Measurements from ENCODE around the gene NKX2-1. TPM values are rescaled to one million over a fixed set of nuclear protein-coding genes. Genes with fewer than 3 reads are reported as not detected.

NKX2-1 gene
- total RNA-seq, 1 donor from 2014 or later, result not detected

DNA sequence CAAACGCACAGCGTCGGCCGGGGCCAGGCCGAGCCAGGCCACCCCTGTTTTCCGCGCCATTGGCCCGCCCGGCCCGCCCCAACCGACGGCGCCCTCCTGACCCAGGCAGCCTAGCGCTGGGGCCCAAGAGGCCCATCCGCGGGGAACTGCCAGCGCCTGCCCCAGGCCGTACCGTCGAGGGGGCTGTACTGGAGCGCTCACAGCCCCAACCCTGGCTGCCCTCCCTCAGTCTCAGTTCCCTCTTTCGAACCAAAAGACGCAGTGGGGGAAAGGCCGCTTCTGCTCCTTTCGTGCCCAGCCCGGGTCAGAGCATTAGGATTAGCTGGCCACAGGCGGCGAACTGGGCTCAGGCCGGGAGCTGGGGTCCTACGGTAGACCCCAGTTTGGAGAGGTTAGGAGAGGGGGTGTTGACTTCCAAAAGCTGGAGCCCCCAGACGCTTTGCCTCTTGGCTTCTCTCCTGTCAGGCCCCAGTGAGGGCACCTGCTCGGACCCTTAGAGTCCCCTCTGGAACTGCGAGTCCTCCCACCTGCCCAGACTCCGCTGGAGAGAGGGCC is 1.9 kb downstream of the NKX2-1 start:
- DNase-seq (ENCODE audit: extremely low read depth, low read depth, low spot score), result no peak

DNA sequence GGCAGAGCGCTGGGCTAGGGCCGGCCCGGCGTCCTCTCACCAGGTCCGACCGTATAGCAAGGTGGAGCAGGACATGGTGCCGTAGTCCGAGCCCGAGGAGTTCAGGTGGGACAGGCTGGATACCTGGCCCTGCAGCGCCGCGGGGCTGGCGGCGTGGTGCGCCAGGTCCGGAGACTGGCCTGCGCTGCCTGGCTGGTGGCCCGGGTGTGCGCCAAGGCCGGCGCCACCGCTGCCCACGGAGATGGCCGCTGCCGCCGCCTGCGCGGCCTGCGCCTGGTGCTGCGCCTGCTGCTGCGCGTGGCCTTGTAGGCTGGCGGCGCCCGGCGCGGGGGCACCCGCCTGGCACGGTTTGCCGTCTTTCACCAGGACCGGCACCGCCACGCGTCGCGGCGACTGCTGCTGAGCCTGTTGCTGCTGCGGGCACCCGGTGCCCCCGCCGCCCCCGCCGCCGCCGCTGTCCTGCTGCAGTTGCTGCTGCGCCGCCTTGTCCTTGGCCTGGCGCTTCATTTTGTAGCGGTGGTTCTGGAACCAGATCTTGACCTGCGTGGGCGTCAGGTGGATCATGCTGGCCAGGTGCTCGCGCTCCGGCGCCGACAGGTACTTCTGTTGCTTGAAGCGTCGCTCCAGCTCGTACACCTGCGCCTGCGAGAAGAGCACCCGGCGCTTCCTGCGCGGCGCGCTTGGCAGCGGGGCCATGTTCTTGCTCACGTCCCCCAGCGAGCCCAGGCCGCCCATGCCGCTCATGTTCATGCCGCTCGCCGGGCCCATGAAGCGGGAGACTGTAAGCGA is 2.6 kb downstream of the NKX2-1 start:
- DNase-seq (ENCODE audit: extremely low read depth, low read depth, low spot score), result no peak

DNA sequence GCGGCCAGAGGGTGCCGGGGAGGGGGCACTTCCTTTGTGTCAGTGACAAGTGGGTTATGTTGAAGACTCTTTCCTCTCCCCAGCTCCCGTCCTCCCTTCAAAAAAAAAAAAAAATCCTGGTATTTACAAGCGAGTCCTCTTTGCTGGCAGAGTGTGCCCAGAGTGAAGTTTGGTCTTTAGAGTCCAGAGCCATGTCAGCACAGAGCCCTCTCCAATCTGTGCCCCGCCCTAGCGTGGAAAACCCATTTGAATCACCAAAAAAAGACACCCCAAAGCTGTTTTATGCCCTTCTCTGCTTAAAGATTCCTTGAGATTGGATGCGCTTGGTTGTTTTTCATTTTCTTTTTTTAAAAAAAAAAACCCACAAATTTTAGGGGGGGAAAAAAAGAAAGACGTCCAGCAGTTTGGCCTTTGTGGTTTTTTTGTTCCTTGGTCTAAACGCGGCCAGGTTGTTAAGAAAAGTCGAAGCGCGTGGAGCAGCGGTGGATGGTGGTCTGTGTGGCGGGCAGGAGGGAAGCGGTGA is 3.3 kb downstream of the NKX2-1 start:
- DNase-seq (ENCODE audit: extremely low read depth, low read depth, low spot score), result no peak

DNA sequence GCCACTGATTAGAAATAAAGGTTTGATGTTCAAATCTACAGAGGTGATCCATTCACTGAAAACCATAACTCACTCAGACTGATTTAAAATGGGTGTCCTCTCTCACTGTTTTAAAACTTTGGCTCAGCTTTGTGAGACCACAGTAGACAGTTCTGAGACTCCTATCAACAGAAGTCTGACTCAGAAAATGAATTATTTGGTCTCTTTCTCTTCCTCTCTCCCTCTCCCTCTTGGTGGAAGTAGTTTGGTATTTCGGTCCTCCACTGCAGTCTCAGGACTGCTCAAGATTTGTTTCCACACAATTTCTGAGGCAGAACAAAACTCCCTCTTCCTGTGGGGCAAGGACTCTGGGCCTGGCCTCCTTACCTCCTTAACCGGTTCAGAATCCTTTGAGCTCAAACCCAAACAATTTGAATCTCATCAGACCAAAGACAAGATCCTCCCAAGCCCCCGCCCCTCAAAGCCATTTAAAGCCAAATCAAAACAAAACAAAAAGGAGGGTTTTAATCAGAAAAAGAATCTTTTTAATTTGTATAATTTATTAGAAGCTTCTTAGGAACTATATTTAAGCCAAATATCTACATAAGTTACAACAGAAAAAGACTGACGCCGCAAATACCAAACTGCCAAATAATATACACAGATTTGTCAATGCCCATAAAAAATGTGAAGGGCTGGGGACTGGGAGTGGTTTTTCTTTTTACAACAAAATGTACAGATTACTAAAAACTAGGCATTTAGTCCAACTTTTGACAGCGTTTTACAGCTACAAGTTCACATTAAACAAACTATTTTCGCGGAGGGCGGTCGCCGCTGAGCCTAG is 3.9 kb downstream of the NKX2-1 start:
- DNase-seq (ENCODE audit: extremely low read depth, low read depth, low spot score), result no peak

DNA sequence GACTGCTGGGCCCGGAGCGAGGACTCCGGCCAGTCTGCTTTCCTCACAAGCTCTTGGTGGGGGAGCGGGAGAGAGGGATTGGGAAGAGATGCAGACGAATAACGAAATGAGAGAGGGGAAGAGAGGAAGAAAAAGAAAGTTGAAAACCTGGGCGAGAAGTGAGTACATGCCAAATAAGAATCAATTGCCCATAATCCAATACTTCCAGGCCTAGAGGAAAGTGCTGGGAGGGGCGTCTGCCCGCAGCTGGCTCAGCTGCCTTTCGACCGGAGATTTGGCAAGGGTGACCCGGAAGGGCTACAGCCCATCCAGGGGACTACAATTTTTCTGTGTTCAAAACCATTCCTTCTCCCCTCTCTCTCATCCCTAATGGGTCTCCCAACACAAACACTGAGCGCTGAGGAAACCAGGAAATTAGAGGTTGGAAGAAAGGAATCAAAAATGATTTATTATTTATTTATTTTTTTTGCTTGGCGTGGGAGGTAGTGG is 4.9 kb downstream of the NKX2-1 start:
- DNase-seq (ENCODE audit: extremely low read depth, low read depth, low spot score), result no peak

DNA sequence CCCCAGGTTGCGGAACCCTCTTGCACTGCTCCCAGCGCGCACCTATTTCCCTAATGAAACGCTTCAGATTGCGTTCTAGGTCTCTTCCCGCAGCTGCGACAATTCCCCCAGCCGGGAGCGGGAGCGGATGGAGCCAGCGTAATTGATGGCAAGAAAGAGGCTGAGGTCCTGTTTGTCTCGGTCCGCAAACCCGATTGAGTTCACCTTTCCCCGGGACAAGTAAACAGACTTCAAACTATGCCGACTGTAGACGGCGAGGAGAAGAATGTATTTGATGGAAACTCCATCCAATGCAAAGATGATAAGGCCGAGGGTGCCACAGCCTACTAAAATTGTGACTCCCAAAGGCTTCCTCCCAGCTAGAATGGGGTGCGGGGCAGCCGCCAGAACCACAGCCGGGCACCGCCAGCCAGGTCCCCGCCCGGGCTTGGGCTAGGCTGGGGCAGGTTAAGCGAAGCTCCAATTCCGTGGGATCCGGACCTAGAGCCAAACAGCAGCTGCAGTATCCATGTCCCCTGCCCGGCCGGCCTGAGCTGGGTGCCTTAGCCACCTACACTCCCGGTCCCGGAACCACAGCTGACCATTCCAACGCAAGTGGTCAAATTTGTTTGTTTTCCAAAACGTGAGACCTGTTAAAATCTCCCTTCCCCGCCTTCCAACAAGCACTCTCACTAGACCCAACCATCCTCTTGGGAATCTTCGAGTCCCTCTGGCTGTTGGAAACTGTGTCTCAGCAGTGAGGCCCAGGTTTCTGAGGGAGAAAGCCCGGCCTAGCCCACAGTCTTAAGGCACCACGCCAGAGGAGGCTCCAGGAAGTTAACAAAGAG is 5.5 kb downstream of the NKX2-1 start:
- DNase-seq (ENCODE audit: extremely low read depth, low read depth, low spot score), result no peak

DNA sequence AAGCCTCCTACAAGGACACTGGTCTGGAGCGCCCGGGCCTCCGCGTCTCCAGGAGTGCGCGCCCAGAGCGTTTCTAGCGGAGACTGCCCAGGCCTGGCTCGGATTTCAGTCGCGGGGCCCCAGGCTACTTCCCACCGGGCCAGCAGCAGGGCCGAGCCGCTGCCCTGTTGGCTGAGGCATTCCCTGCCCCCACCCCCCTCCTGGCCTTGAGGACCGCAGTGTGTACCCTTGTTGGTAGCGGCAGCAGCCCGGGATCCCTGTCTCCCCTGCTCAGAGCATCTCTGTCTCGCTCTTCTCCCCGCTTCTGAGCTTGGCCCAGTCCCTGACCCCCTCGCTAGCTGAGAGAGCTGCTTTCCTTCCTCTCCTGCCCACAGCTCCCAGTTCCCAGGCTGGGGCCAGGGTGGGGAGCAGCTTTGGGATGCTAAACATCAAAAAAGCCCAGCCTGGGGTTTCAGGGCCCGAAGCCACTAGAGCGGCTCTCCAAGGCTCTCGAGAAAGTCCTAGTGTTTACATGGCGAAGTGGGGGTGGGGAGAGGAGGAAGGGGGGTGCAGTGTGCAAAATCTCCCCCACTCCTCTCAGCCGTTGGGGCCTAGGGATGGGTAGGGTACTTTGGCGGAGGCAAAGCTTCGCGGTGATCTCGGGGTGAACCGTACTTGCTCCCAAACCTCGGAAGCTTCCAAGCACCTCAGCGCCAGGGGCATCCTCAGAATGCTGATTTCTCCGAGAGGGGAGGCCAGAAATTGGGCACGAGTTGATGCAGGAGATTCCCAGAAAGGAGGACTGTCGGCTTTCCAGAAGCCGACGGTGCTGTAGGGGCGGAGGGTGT is 6.4 kb downstream of the NKX2-1 start:
- DNase-seq (ENCODE audit: extremely low read depth, low read depth, low spot score), result no peak

DNA sequence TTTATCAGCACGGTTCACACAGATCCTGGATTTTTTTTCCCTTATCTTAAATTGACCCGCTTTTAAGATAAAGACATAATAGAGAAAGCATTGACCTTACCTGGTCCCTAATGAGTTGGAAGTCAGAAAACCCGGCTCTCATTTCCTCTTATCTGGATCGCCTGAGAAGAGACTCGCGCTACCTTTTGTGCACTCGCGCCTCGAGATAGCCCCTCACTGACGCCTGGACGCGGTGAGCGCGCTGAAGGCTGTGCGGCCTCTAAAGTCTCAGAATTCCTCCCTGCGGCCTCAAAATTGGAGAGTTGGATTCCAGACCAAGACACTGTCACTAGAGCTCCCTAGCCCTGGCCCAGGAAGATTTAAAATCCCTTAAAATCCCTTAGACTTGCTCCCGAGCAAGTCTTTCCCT is 7.0 kb downstream of the NKX2-1 start:
- DNase-seq (ENCODE audit: extremely low read depth, low read depth, low spot score), result no peak

DNA sequence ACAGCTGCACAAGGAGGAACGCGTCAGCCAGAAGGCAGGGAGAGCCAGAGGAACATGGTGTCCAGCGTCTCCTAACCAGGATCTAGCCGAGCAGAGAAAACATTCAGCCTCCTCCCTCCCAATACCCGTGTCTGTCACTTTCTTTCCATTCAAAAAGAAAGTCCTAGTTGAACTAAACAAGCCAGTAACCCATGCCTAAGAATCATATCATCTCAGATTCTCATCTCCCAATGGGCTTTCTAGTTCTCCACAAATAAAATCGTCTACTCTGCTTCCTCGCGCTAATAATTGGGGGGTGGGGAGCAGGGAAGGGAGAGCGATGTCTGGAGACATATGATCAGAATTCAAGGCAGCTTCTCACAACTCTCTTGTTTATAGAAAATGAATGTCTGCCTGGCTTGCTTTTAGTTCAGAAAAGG is 7.4 kb downstream of the NKX2-1 start:
- no peak for DNase-seq (ENCODE audit: extremely low read depth, low read depth, low spot score)

DNA sequence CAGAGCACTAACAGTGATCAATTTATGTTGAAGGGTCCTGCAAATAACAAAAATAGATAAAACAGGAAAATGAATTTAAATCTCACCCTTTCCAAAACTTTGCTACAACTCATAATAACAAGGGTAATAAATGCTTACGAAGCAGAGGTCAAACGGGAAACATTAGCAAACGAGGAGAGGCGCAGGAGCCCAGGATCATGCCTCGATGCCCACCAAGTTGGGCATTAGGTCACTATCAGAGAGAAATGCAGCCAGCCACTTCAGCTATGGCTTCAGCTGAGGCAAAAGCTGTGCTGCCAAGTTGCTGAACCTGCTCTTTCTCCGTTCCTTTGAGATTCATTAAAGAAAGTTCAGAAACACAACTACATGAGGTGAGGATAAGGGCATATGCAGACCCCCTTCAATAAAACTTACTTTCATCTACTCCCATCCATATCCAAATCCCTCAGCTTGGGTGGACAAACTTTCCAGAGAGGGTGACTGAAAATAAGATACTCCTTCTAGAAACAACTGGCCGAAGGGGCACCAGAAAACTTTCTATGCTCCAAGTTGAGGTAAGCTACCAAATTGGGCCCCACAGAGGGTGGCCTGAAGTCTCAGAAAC is 7.9 kb downstream of the NKX2-1 start:
- DNase-seq (ENCODE audit: extremely low read depth, low read depth, low spot score), result no peak

DNA sequence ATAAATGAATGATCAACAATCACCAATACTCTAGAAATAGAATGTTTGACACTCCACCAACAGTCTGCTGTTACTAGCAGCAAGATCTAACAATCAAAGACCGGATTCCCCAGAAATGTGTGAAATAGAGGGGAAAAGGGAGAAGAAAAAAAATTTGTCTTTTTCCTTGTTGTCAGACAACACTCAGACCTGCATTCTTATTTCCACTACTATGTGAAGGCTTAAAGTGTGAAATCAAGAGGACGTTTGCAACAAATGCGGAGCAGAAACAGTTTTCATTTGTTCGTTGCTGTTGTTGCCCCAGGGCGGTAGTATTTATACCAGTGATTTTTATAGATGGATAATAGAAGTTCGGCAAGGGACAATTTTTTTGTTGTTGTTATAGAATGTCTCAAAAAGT is 9.2 kb downstream of the NKX2-1 start:
- no peak for DNase-seq (ENCODE audit: extremely low read depth, low read depth, low spot score)

DNA sequence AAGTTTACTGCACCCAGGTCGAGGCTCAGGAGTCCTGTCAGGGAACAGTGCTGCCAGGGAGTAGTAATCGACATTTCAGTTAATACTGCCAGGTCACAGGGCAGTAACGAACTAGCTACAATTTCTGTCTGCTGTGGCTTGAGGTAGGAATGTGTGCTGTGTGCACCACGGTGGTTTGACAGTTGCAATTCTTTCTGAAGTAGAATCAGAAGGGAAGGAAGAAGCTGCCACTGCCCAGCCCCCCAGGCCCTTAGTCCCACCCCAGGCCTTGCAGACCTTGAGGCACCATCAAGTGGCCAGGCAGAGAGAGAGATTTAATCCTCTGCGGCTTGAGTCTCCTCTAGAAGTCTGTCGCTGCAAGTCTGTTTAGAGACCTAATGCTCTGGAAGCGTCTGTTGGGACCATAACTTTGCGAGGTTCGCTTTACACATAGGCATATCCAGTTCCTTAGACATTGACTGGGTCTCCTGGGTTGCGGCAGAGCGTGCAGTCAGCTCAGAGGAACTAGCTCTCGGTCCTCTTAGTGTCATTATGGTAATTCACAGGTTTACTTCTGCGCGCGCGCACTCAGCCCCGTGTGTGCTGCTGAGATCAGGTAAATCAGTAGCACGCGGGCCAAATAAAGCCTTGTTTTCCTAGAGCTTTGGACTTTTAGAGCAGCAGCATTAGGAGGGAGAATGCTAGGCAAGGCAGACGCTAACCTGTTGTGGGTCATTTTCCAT is 9.8 kb downstream of the NKX2-1 start:
- no peak for DNase-seq (ENCODE audit: extremely low read depth, low read depth, low spot score)

DNA sequence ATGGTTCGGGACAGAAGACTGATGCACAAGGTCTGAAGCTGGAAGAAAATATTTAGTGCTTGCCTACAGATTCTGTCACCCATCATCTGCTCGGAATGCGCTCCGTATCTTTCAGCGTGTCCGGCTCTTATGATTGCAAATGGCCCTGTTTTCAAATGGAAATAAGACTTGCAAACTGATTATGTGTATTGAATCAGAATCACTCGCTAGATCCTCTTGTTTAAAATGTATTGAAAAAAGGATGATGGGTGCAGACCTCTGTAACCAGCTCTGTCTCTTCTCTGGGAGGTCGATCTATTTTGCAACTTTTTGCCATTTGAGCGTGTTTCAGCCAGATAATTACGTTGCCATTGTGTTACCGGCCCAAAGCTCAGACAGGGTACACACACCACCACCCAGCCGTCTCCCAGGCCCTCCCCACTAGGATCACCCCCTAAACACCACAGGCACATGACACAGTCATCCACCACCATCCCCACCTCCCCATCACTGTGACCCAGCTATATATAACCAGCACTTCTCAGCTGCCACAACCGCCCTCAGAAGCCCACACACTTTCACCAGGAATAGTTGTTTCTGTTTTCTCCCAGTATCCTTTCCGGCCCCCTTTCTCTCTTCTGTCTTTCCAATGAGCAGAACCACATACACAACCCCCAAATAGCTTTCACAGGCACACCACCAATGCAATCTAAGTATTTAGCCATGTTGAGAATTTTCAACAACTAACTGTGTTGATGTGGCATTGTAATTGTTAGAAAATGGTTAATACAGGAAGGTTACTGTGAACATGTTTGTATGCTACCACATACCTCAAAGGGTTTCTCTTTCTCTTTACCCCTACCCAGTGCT is 10.7 kb downstream of the NKX2-1 start:
- DNase-seq (ENCODE audit: extremely low read depth, low read depth, low spot score), result no peak

DNA sequence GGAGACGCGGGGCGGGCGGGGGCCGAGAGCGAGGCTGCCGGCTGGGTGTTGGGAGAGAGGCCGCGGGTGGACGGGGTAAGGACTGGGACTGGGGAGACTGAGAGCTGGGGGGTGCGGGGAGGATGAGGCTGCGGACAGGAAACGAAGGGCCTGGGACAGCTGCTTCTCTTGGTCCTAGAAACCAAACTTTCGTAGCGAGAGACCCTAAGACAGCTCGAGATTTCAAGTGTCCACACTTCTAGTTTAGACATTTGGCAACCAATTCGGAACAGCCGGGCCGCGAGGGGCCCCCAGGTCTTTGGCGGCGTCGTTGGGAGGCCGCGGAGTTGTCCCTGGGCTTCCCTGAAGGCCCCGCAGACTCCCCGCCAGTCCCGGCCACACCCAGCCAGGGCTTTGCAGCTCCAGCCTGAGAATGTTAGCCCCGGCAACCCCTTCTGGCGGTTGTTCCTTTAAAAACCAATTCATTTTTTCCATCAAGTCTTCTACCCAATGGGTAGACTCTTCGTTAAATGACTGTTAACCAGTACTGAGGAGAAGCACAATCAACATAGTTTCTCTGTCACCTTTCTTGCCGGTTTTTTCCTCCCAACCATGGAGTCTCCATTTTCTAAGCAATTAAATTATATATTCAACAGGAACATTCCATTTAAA is 11.5 kb downstream of the NKX2-1 start:
- DNase-seq (ENCODE audit: extremely low read depth, low read depth, low spot score), result no peak

DNA sequence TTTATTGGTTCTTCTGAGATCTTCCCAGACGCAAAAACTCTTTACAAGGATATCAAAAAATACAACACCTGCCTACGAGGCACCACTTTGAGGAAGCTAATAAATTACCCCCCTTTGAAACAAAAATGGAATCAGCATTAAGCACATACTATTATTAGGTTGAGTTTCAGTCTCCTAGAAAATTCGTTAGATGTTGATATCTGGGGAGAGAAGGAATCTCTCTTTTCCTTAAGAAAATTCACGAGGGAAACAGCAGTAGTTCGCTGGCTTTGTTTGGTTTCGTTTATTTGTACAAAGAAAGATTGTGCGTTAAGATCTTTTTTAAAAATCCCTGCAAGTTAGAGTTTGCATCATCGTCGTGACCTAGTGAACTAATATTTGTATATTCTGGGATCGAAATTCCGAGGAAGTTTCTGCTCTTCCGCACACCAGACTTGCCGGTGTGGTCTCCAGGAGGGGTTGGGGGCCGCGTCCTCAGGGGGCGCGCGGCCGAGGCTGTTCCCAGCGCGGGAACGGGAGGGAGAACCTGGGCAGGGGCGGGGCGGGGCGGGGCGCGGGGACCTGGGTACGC is 12.1 kb downstream of the NKX2-1 start:
- no peak for DNase-seq (ENCODE audit: extremely low read depth, low read depth, low spot score)

DNA sequence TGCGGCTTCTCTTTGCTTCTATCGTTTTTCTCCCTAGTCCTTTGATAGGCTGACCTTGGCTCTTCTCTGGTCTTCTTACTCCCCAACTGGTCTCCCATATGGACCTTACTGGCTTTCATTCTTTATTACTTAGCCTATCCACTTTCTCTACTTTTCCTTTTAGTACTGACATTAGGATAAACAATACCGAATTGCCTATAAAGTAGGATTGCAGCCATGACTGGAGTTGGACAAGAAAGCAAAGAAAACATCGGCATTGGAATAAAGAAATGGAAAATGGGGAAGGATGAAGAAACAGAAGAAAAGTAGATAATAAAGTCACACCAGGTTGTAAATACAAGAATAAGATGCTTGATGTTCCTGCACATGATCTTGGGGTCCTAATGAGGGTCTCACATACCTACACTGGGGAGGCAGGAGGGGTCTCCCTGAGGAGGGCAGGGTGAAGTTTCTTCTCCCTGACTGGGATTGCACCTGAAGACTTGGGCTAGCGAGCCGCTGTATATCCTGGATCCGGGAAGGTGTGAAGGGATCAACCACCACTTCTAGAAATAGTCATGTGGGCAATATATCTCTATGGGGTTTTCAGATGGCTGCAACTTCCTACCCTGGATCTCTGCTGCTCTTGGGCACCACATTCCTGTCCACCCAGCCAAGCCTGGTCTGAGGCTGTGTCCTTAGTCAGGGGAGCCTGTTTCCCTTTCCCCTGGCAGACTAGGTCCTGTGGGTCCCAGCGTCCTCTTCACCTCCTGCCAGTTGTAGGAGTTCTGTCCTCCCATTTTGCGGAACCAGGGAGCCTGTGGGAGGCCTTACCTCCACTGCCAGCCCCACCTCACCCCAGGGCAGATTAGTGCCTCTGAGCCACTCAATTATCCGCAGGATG is 13.1 kb downstream of the NKX2-1 start:
- DNase-seq (ENCODE audit: extremely low read depth, low read depth, low spot score), result no peak

All from glomerular endothelial cell (primary cell).